DMS79 (cell line): ENCODE results near the gene RAB7A.

Experiments
- DNase-seq: peaks from one replicate; lab custom pipeline; 2025; lab: John Stamatoyannopoulos, UW

RAB7A gene

GRCh38 chr3:128853826-128854225, 127.8 kb downstream of the RAB7A start:
- no peak for DNase-seq

- DNase-seq, result no peak
These were observed 128.5 kb downstream of the RAB7A start for GRCh38 chr3:128854475-128854874.

- no peak for DNase-seq
These were observed 129.6 kb downstream of the RAB7A start for GRCh38 chr3:128855569-128855968.

GRCh38 chr3:128858167-128858566, 132.2 kb downstream of the RAB7A start:
- no peak for DNase-seq

GRCh38 chr3:128859630-128860029, 133.6 kb downstream of the RAB7A start:
- no peak for DNase-seq

GRCh38 chr3:128861491-128861890, 135.5 kb downstream of the RAB7A start:
- no peak for DNase-seq

GRCh38 chr3:128863560-128863959, 137.6 kb downstream of the RAB7A start:
- no peak for DNase-seq
